HCT116 (cell line): ENCODE results near the gene PALB2.

ENCODE experiments used
- CEBPB ChIP-seq: IDR thresholded peaks from 2 replicates; pipeline ENCODE4 v1.6.1; 2012; ENCODE audit warnings: low read depth
- EGR1 ChIP-seq: IDR thresholded peaks from 2 replicates; pipeline ENCODE4 v1.6.1; 2012; ENCODE audit warnings: low read depth
- EZH2 ChIP-seq: fragments of 200-600 bp; sonication (generic); IDR thresholded peaks from 2 replicates; pipeline ENCODE4 v1.6.1; 2017; ENCODE audit warnings: antibody characterized with exemption, mixed run types
- EZH2phosphoT487 ChIP-seq: fragments of 200-600 bp; IDR thresholded peaks from 2 replicates; pipeline ENCODE4 v1.6.1; 2018; ENCODE audit warnings: antibody characterized with exemption, borderline replicate concordance
- FOSL1 ChIP-seq: IDR thresholded peaks from 2 replicates; pipeline ENCODE4 v1.6.1; 2012; ENCODE audit warnings: low read depth
- JUND ChIP-seq: IDR thresholded peaks from 2 replicates; pipeline ENCODE4 v1.6.1; 2012
- POLR2A ChIP-seq: IDR thresholded peaks from 2 replicates; pipeline ENCODE4 v1.7.0; 2011; ENCODE audit warnings: borderline replicate concordance; ENCODE audit not compliant: insufficient read depth, insufficient read length; ENCODE audit errors: extremely low read depth
- POLR2AphosphoS5 ChIP-seq: IDR thresholded peaks from 2 replicates; pipeline ENCODE4 v1.6.1; 2011; ENCODE audit warnings: mild to moderate bottlenecking, low read depth, low read length, moderate library complexity
- RAD21 ChIP-seq: IDR thresholded peaks from 2 replicates; pipeline ENCODE4 v1.6.1; 2012; ENCODE audit warnings: low read depth, mild to moderate bottlenecking
- SIN3A ChIP-seq: IDR thresholded peaks from 2 replicates; pipeline ENCODE4 v1.6.1; 2012; ENCODE audit warnings: low read depth
- TF ChIP-seq, protein P1 (sequence below): IDR thresholded peaks from 2 replicates; pipeline ENCODE4 v1.6.1; 2012; ENCODE audit warnings: low read depth
- TF ChIP-seq, protein P2 (sequence below), 3 experiments: fragments of 200-600 bp in 1 of 3; sonication (generic) in 1 of 3; IDR thresholded peaks in 2 of 3; conservative IDR thresholded peaks in 1 of 3; 2 replicates each; pipeline ENCODE4 v1.5.1; 2012 to 2017; ENCODE audit warnings: low read depth in 2 of 3, low read length in 2 of 3, antibody characterized with exemption in 1 of 3, borderline replicate concordance in 1 of 3, control low read depth in 1 of 3, mild to moderate bottlenecking in 1 of 3, mixed read lengths in 1 of 3, mixed run types in 1 of 3, moderate library complexity in 1 of 3; ENCODE audit not compliant: insufficient read depth in 1 of 3
- TF ChIP-seq, protein P3 (sequence below): IDR thresholded peaks from 2 replicates; pipeline ENCODE4 v1.6.1; 2012
- TF ChIP-seq, protein P4 (sequence below): IDR thresholded peaks from 2 replicates; pipeline ENCODE4 v1.6.1; 2011; ENCODE audit warnings: mild to moderate bottlenecking, low read length, moderate library complexity; ENCODE audit not compliant: insufficient replicate concordance; ENCODE audit errors: extremely low read depth

DNA sequence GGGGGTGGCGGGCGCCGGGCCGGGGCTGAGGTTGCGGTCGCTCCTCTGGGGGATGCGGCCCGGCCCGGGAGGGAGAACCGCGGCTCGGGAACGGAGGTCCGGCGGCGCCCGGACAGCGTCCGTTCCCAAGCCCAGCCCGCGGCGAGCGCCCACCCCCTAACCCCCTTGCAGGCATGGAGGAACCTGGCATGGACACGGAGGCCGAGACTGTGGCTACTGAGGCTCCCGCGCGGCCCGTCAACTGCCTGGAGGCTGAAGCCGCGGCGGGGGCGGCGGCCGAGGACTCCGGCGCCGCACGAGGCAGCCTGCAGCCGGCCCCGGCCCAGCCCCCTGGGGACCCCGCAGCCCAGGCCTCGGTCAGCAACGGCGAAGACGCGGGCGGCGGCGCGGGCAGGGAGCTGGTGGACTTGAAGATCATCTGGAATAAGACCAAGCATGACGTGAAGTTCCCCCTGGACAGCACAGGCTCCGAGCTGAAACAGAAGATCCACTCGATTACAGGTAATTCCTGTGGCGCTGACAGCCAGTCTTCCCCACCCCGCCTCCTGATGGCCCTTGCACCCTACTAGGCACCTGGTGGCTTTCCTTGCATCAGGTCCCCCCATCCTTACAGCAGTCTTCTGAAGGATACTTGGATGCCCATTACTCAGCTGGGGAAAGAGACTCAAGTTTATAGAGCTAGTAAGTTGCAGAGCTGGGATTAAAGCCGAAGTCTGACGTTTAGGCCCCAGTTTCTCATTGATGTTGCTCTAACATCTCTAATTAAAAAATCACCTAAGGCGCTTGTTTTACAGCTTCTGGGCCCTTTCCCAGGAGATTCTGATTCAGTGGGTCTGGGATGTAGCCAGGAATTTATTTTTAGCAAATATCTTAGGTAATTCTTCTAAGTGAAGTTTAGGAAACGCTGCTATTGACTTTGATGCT, 83.1 kb downstream of the PALB2 start:
- TF ChIP-seq RAD21 = no peak
- TF ChIP-seq, protein P1, sequence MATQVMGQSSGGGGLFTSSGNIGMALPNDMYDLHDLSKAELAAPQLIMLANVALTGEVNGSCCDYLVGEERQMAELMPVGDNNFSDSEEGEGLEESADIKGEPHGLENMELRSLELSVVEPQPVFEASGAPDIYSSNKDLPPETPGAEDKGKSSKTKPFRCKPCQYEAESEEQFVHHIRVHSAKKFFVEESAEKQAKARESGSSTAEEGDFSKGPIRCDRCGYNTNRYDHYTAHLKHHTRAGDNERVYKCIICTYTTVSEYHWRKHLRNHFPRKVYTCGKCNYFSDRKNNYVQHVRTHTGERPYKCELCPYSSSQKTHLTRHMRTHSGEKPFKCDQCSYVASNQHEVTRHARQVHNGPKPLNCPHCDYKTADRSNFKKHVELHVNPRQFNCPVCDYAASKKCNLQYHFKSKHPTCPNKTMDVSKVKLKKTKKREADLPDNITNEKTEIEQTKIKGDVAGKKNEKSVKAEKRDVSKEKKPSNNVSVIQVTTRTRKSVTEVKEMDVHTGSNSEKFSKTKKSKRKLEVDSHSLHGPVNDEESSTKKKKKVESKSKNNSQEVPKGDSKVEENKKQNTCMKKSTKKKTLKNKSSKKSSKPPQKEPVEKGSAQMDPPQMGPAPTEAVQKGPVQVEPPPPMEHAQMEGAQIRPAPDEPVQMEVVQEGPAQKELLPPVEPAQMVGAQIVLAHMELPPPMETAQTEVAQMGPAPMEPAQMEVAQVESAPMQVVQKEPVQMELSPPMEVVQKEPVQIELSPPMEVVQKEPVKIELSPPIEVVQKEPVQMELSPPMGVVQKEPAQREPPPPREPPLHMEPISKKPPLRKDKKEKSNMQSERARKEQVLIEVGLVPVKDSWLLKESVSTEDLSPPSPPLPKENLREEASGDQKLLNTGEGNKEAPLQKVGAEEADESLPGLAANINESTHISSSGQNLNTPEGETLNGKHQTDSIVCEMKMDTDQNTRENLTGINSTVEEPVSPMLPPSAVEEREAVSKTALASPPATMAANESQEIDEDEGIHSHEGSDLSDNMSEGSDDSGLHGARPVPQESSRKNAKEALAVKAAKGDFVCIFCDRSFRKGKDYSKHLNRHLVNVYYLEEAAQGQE = no peak
- TF ChIP-seq EZH2 = no peak
- TF ChIP-seq, protein P2, sequence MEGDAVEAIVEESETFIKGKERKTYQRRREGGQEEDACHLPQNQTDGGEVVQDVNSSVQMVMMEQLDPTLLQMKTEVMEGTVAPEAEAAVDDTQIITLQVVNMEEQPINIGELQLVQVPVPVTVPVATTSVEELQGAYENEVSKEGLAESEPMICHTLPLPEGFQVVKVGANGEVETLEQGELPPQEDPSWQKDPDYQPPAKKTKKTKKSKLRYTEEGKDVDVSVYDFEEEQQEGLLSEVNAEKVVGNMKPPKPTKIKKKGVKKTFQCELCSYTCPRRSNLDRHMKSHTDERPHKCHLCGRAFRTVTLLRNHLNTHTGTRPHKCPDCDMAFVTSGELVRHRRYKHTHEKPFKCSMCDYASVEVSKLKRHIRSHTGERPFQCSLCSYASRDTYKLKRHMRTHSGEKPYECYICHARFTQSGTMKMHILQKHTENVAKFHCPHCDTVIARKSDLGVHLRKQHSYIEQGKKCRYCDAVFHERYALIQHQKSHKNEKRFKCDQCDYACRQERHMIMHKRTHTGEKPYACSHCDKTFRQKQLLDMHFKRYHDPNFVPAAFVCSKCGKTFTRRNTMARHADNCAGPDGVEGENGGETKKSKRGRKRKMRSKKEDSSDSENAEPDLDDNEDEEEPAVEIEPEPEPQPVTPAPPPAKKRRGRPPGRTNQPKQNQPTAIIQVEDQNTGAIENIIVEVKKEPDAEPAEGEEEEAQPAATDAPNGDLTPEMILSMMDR (IDR thresholded peaks at IDR 0.05 in 2 of 3, conservative IDR thresholded peaks at IDR 0.05 in 1 of 3; ENCODE audit: borderline replicate concordance in 1 of 3, insufficient read depth in 1 of 3, low read depth in 2 of 3, low read length in 2 of 3) = no peak
- no peak for TF ChIP-seq SIN3A
- TF ChIP-seq EZH2phosphoT487 = no peak
- TF ChIP-seq POLR2A = no peak
- no peak for TF ChIP-seq FOSL1
- no peak for TF ChIP-seq POLR2AphosphoS5
- TF ChIP-seq CEBPB = no peak
- no peak for TF ChIP-seq EGR1
- TF ChIP-seq, protein P3, sequence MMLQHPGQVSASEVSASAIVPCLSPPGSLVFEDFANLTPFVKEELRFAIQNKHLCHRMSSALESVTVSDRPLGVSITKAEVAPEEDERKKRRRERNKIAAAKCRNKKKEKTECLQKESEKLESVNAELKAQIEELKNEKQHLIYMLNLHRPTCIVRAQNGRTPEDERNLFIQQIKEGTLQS = no peak
- no peak for TF ChIP-seq JUND
- TF ChIP-seq, protein P4, sequence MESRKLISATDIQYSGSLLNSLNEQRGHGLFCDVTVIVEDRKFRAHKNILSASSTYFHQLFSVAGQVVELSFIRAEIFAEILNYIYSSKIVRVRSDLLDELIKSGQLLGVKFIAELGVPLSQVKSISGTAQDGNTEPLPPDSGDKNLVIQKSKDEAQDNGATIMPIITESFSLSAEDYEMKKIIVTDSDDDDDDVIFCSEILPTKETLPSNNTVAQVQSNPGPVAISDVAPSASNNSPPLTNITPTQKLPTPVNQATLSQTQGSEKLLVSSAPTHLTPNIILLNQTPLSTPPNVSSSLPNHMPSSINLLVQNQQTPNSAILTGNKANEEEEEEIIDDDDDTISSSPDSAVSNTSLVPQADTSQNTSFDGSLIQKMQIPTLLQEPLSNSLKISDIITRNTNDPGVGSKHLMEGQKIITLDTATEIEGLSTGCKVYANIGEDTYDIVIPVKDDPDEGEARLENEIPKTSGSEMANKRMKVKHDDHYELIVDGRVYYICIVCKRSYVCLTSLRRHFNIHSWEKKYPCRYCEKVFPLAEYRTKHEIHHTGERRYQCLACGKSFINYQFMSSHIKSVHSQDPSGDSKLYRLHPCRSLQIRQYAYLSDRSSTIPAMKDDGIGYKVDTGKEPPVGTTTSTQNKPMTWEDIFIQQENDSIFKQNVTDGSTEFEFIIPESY = no peak
